ENCODE data around the gene RGS2.

GRCh38 chr1:192826791-192827546, 18.1 kb downstream of the RGS2 start:
- TF ChIP-seq CTCF (IDR thresholded peaks at IDR 0.05; ENCODE audit: insufficient read depth, low read length, poor library complexity, severe bottlenecking) = no peak
- TF ChIP-seq EZH2phosphoT487 (conservative IDR thresholded peaks at IDR 0.05; ENCODE audit: low read length) = no peak
